SU-DHL-6 (cell line): ENCODE results near the gene TOR1AIP1.
"Not testable (repeated sequence)": the region's sequence is repeated elsewhere in the genome, so short reads cannot be mapped to it uniquely, and the experiment has no call there.

Experiments
- H2AFZ ChIP-seq: fragments of 200-600 bp; sonication (generic); 2 replicates; pipeline ENCODE4 v1.6.1; 2014; ENCODE audit warnings: low read depth, mild to moderate bottlenecking, moderate library complexity, mixed read lengths, antibody characterized with exemption, low read length; ENCODE audit not compliant: severe bottlenecking
- H3F3A ChIP-seq: fragments of 200-600 bp; shearing (Covaris generic); 2 replicates; pipeline ENCODE4 v1.6.0; 2016; ENCODE audit warnings: antibody characterized with exemption, mild to moderate bottlenecking; ENCODE audit not compliant: insufficient read depth
- H3K27ac ChIP-seq: fragments of 200-600 bp; sonication (generic); 2 replicates; pipeline ENCODE4 v1.5.1; 2016; ENCODE audit warnings: low read depth, mild to moderate bottlenecking, low read length, moderate library complexity, mixed read lengths
- H3K27me3 ChIP-seq: fragments of 200-600 bp; sonication (generic), shearing (Covaris generic); 2 replicates; pipeline ENCODE4 v1.6.0; 2014; ENCODE audit warnings: mild to moderate bottlenecking, low read length
- H3K36me3 ChIP-seq: fragments of 200-600 bp; sonication (generic); 2 replicates; pipeline ENCODE4 v1.6.1; 2014; ENCODE audit warnings: mild to moderate bottlenecking, low read length, mixed read lengths
- H3K4me2 ChIP-seq: fragments of 300-600, 200-600 bp; shearing (Covaris generic), sonication (generic); 2 replicates; pipeline ENCODE4 v1.6.0; 2014; ENCODE audit warnings: low read length, low read depth, mild to moderate bottlenecking; ENCODE audit not compliant: poor library complexity, severe bottlenecking
- H3K4me3 ChIP-seq: fragments of 200-600 bp; sonication (generic); 2 replicates; pipeline ENCODE4 v1.5.1; 2014; ENCODE audit warnings: antibody characterized with exemption, low read length, mild to moderate bottlenecking, mixed read lengths; ENCODE audit not compliant: insufficient read depth, poor library complexity, severe bottlenecking
- H3K79me2 ChIP-seq: fragments of 200-600 bp; sonication (generic); 2 replicates; pipeline ENCODE4 v1.6.1; 2014; ENCODE audit warnings: mild to moderate bottlenecking, low read length, moderate library complexity; ENCODE audit not compliant: insufficient read depth
- H3K9ac ChIP-seq: fragments of 200-600 bp; sonication (generic); 2 replicates; pipeline ENCODE4 v1.7.0; 2014; ENCODE audit warnings: mild to moderate bottlenecking, low read length
- H3K9me2 ChIP-seq: fragments of 200-600 bp; sonication (generic); replicated peaks from 2 replicates; pipeline ENCODE4 v1.6.1; 2014; ENCODE audit warnings: low read length; ENCODE audit not compliant: insufficient read depth
- H3K9me3 ChIP-seq: fragments of 200-600 bp; sonication (generic); 2 replicates; pipeline ENCODE4 v1.6.1; 2014; ENCODE audit warnings: low read length, mixed read lengths; ENCODE audit not compliant: insufficient read depth
- H4K20me1 ChIP-seq: fragments of 200-600 bp; sonication (generic); 2 replicates; pipeline ENCODE4 v1.6.1; 2014; ENCODE audit warnings: low read depth, mild to moderate bottlenecking, antibody characterized with exemption, low read length, moderate library complexity, mixed read lengths
- EZH2phosphoT487 ChIP-seq: fragments of 200-600 bp; sonication (generic), shearing (Covaris generic); conservative IDR thresholded peaks from 2 replicates; pipeline ENCODE4 v1.6.1; 2018; ENCODE audit warnings: mild to moderate bottlenecking, antibody characterized with exemption, low read length, moderate library complexity, mixed read lengths
- TF ChIP-seq, protein P1 (sequence below): fragments of 200-600 bp; sonication (generic); IDR thresholded peaks from one replicate; pipeline ENCODE4 v1.5.1; 2017; ENCODE audit warnings: antibody characterized with exemption, mild to moderate bottlenecking, low read length, moderate library complexity; ENCODE audit not compliant: insufficient read depth, poor library complexity, severe bottlenecking

TOR1AIP1 gene

GRCh38 chr1:179955287-179955680, 73.2 kb downstream of the TOR1AIP1 start:
- peak overlapping the region; percentile 90 for H3K4me2 ChIP-seq
- H3K27me3 ChIP-seq: no peaks in the 10 kb centered on the region
- peak overlapping the region; percentile 50 for H2AFZ ChIP-seq
- H3K79me2 ChIP-seq: peaks cover 54% of the 10 kb centered on the region
- no peaks in the 10 kb centered on the region for H3K36me3 ChIP-seq
- H4K20me1 ChIP-seq: peaks cover 11% of the 10 kb centered on the region
- no peaks in the 10 kb centered on the region for H3K9me3 ChIP-seq
- H3K4me3 ChIP-seq: peak overlapping the region; percentile 86
- H3K9me2 ChIP-seq: no peaks in the 10 kb centered on the region
- TF ChIP-seq EZH2phosphoT487: no peak
- TF ChIP-seq, protein P1, sequence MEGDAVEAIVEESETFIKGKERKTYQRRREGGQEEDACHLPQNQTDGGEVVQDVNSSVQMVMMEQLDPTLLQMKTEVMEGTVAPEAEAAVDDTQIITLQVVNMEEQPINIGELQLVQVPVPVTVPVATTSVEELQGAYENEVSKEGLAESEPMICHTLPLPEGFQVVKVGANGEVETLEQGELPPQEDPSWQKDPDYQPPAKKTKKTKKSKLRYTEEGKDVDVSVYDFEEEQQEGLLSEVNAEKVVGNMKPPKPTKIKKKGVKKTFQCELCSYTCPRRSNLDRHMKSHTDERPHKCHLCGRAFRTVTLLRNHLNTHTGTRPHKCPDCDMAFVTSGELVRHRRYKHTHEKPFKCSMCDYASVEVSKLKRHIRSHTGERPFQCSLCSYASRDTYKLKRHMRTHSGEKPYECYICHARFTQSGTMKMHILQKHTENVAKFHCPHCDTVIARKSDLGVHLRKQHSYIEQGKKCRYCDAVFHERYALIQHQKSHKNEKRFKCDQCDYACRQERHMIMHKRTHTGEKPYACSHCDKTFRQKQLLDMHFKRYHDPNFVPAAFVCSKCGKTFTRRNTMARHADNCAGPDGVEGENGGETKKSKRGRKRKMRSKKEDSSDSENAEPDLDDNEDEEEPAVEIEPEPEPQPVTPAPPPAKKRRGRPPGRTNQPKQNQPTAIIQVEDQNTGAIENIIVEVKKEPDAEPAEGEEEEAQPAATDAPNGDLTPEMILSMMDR: no peak
- H3K9ac ChIP-seq: peak overlapping the region; percentile 87
- peak overlapping the region; percentile 67 for H3K27ac ChIP-seq
- peaks cover 14% of the 10 kb centered on the region for H3F3A ChIP-seq

GRCh38 chr1:179955731-179956130, 73.6 kb downstream of the TOR1AIP1 start:
- Histone ChIP-seq H3K4me3 (peak overlapping the region; percentile 86), H3K27me3 (no peaks in the 10 kb centered on the region), H3K4me2 (peak overlapping the region; percentile 90), H3K9me3 (no peaks in the 10 kb centered on the region), H3F3A (peaks cover 14% of the 10 kb centered on the region), H3K27ac (no peak overlapping the region; the same call in none of the 2 replicates), H3K9me2 (no peaks in the 10 kb centered on the region), H3K79me2 (peaks cover 57% of the 10 kb centered on the region), H2AFZ (no peak overlapping the region), H4K20me1 (peaks cover 11% of the 10 kb centered on the region), H3K36me3 (no peaks in the 10 kb centered on the region), H3K9ac (peak overlapping the region; percentile 87)
- TF ChIP-seq EZH2phosphoT487: no peak
- TF ChIP-seq, protein P1: no peak

- no peaks in the 10 kb centered on the region for H3K9me2 ChIP-seq
- H3K79me2 ChIP-seq: peaks cover 84% of the 10 kb centered on the region
- no peak overlapping the region for H3K4me3 ChIP-seq
- no peaks in the 10 kb centered on the region for H3K27me3 ChIP-seq
- TF ChIP-seq, protein P1: no peak
- TF ChIP-seq EZH2phosphoT487: no peak
- no peak overlapping the region for H2AFZ ChIP-seq
- no peak overlapping the region for H3K27ac ChIP-seq
- H4K20me1 ChIP-seq: peaks cover 11% of the 10 kb centered on the region
- peak overlapping the region; percentile 90 for H3K4me2 ChIP-seq
- H3K36me3 ChIP-seq: no peaks in the 10 kb centered on the region
- H3F3A ChIP-seq: peaks cover 14% of the 10 kb centered on the region
- H3K9ac ChIP-seq: no peak overlapping the region
- H3K9me3 ChIP-seq: no peaks in the 10 kb centered on the region
Measured at GRCh38 chr1:179958359-179958758, 76.3 kb downstream of the TOR1AIP1 start.

DNA sequence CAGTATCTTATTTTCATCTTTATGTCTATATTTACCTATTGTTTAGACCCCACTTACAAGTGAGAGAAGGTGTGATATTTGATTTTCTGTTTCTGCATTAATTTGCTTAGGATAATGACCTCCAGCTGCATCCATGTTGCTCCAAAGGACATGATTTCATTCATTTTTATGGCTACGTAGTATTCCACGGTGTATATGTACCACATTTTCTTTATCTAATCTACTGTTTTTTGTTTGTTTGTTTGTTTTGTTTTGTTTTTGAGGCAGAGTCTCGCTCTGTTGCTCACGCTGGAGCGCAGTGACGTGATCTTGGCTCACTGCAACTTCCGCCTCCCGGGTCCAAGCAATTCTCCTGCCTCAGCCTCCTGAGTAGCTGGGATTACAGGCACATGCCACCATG, 80.1 kb downstream of the TOR1AIP1 start:
- not testable (repeated sequence) for H3K36me3 ChIP-seq, H3K4me3 ChIP-seq, H3K9ac ChIP-seq, H3K27ac ChIP-seq, H3K4me2 ChIP-seq, H2AFZ ChIP-seq, H3K9me2 ChIP-seq, H4K20me1 ChIP-seq, H3K9me3 ChIP-seq, H3K27me3 ChIP-seq
- peaks cover 11% of the 10 kb centered on the region; the same call in 1 of the 2 replicates for H3F3A ChIP-seq
- peaks cover 97% of the 10 kb centered on the region for H3K79me2 ChIP-seq
